ENCODE data around the gene COG2.

Gene COG2

GRCh38 chr1:230710543-230710904 is 68.2 kb downstream of the COG2 start:
- no peak for ATAC-seq (ENCODE audit: low read depth)

GRCh38 chr1:230711245-230711644 is 69.0 kb downstream of the COG2 start:
- no peaks in the 10 kb centered on the region for H3K9me3 ChIP-seq (ENCODE audit: severe bottlenecking)
- DNase-seq (ENCODE audit: low spot score) (no peak), ATAC-seq (ENCODE audit: low read depth) (no peak)
- no peaks in the 10 kb centered on the region for H3K4me1 ChIP-seq (ENCODE audit: insufficient read depth, poor library complexity, severe bottlenecking)
- H3K36me3 ChIP-seq (ENCODE audit: low read depth) = no peaks in the 10 kb centered on the region
- no peak overlapping the region for H3K4me3 ChIP-seq (ENCODE audit: severe bottlenecking)
- no peak for TF ChIP-seq CTCF (IDR thresholded peaks at IDR 0.05; ENCODE audit: poor library complexity, severe bottlenecking)
- no peaks in the 10 kb centered on the region for H3K27me3 ChIP-seq (ENCODE audit: insufficient read depth, poor library complexity, severe bottlenecking)
- no peak overlapping the region for H3K27ac ChIP-seq (ENCODE audit: poor library complexity, severe bottlenecking)

More at GRCh38 chr1:230710543-230710904, 68.2 kb downstream of the COG2 start:
- Histone ChIP-seq H3K27me3 (ENCODE audit: insufficient read depth, poor library complexity, severe bottlenecking) (no peaks in the 10 kb centered on the region), H3K9me3 (ENCODE audit: severe bottlenecking) (no peaks in the 10 kb centered on the region), H3K4me1 (ENCODE audit: insufficient read depth, poor library complexity, severe bottlenecking) (no peaks in the 10 kb centered on the region), H3K36me3 (ENCODE audit: low read depth) (no peaks in the 10 kb centered on the region), H3K27ac (ENCODE audit: poor library complexity, severe bottlenecking) (no peak overlapping the region), H3K4me3 (ENCODE audit: severe bottlenecking) (no peak overlapping the region)
- DNase-seq (ENCODE audit: low spot score) = no peak
- TF ChIP-seq CTCF (IDR thresholded peaks at IDR 0.05; ENCODE audit: poor library complexity, severe bottlenecking) = no peak

GRCh38 chr1:230712470-230712942 is 70.2 kb downstream of the COG2 start:
- Histone ChIP-seq H3K9me3 (ENCODE audit: severe bottlenecking) (no peaks in the 10 kb centered on the region), H3K4me1 (ENCODE audit: insufficient read depth, poor library complexity, severe bottlenecking) (no peaks in the 10 kb centered on the region), H3K27me3 (ENCODE audit: insufficient read depth, poor library complexity, severe bottlenecking) (no peaks in the 10 kb centered on the region), H3K4me3 (ENCODE audit: severe bottlenecking) (no peak overlapping the region), H3K27ac (ENCODE audit: poor library complexity, severe bottlenecking) (no peak overlapping the region), H3K36me3 (ENCODE audit: low read depth) (no peaks in the 10 kb centered on the region)
- no peak for ATAC-seq (ENCODE audit: low read depth)
- no peak for DNase-seq (ENCODE audit: low spot score)
- TF ChIP-seq CTCF (IDR thresholded peaks at IDR 0.05; ENCODE audit: poor library complexity, severe bottlenecking) = no peak

GRCh38 chr1:230713138-230713537 is 70.9 kb downstream of the COG2 start:
- H3K9me3 ChIP-seq (ENCODE audit: severe bottlenecking) = no peaks in the 10 kb centered on the region
- no peak overlapping the region for H3K4me3 ChIP-seq (ENCODE audit: severe bottlenecking)
- H3K27ac ChIP-seq (ENCODE audit: poor library complexity, severe bottlenecking) = no peak overlapping the region
- DNase-seq (ENCODE audit: low spot score) = no peak
- ATAC-seq (ENCODE audit: low read depth) = no peak
- TF ChIP-seq CTCF (IDR thresholded peaks at IDR 0.05; ENCODE audit: poor library complexity, severe bottlenecking) = no peak
- no peaks in the 10 kb centered on the region for H3K4me1 ChIP-seq (ENCODE audit: insufficient read depth, poor library complexity, severe bottlenecking)
- no peaks in the 10 kb centered on the region for H3K27me3 ChIP-seq (ENCODE audit: insufficient read depth, poor library complexity, severe bottlenecking)
- no peaks in the 10 kb centered on the region for H3K36me3 ChIP-seq (ENCODE audit: low read depth)

DNA sequence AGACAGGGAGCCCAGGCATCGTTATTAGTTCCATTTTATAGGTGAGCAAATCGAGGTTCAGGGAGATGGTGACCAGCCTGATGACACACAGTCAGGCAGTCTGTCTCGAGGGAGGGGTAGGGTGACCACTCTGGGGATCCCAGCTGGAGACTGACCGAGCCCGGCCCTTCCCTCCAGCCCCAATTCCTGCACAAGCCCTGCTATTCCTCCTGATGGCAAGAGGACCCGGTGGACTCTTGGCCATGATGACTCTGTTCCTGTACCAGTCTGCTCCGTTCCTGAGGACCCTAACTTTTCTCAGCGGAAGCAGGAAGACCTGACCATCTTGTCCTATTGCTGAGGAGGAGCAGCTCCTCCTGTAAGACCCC is 71.2 kb downstream of the COG2 start:
- H3K9me3 ChIP-seq (ENCODE audit: severe bottlenecking) = no peaks in the 10 kb centered on the region
- H3K4me3 ChIP-seq (ENCODE audit: severe bottlenecking) = no peak overlapping the region
- H3K27me3 ChIP-seq (ENCODE audit: insufficient read depth, poor library complexity, severe bottlenecking) = no peaks in the 10 kb centered on the region
- H3K4me1 ChIP-seq (ENCODE audit: insufficient read depth, poor library complexity, severe bottlenecking) = no peaks in the 10 kb centered on the region
- no peak for DNase-seq (ENCODE audit: low spot score)
- H3K27ac ChIP-seq (ENCODE audit: poor library complexity, severe bottlenecking) = no peak overlapping the region
- no peak for ATAC-seq (ENCODE audit: low read depth)
- no peak for TF ChIP-seq CTCF (IDR thresholded peaks at IDR 0.05; ENCODE audit: poor library complexity, severe bottlenecking)
- H3K36me3 ChIP-seq (ENCODE audit: low read depth) = no peaks in the 10 kb centered on the region
